ENCODE measurements around the gene RASAL2. TPM values are rescaled to one million over a fixed set of nuclear protein-coding genes. Genes with fewer than 3 reads are reported as not detected.

RASAL2 gene
- total and polyA plus RNA-seq, 2 of the 4 experiments (the other 2 are of a cell fraction), result 13.1 to 20.6 TPM

GRCh38 chr1:178486100-178487069 lies 392.5 kb downstream of the RASAL2 start (continued):
- TF ChIP-seq MAFK (IDR thresholded peaks at IDR 0.05; ENCODE audit: low read depth, low read length), result no peak

- H3K27me3 ChIP-seq (ENCODE audit: control insufficient read depth, insufficient read depth, low read length), result peaks cover 2% of the 10 kb centered on the region; the same call in 1 of the 2 replicates
- H4K20me1 ChIP-seq (ENCODE audit: insufficient read depth, low read length), result no peaks in the 10 kb centered on the region
- no peak overlapping the region for H3K9ac ChIP-seq (ENCODE audit: low read depth, low read length)
- H3K23ac ChIP-seq (ENCODE audit: low read depth, low read length), result no peak overlapping the region
- H3K79me1 ChIP-seq (ENCODE audit: low read depth in 1 of 2, low read length in 2 of 2), result no peaks in the 10 kb centered on the region
- intact Hi-C loops (cut with micrococcal nuclease) (no loop called here), dilution Hi-C loops (cut with HindIII; ENCODE audit: low sequenced_read_pairs, unreplicated experiment) (no loop called here), in situ Hi-C loops (cut with MboI; ENCODE audit: low sequenced_read_pairs) (no loop called here)
- ChIA-PET POLR2A (ENCODE audit: unreplicated experiment) (no interaction called here), CTCF (no interaction called here)
- no peaks in the 10 kb centered on the region for H3K9me3 ChIP-seq (ENCODE audit: control insufficient read depth, insufficient read depth, low read length)
- H3K27ac ChIP-seq (ENCODE audit: insufficient read depth, low read length), result no peak overlapping the region
- no peak for ATAC-seq (ENCODE audit: low read depth)
- no peak for TF ChIP-seq RFX5 (IDR thresholded peaks at IDR 0.05; ENCODE audit: low read depth, low read length)
- no peak for TF ChIP-seq NFE2L2 (IDR thresholded peaks at IDR 0.05; ENCODE audit: low read depth, low read length)
- TF ChIP-seq MAFK (IDR thresholded peaks at IDR 0.05; ENCODE audit: low read depth, low read length), result no peak
- no peak for TF ChIP-seq FOS (IDR thresholded peaks at IDR 0.05; ENCODE audit: low read depth, low read length)
- TF ChIP-seq CHD1 (IDR thresholded peaks at IDR 0.05; ENCODE audit: low read depth, low read length), result no peak
- no peak for TF ChIP-seq RAD21 (IDR thresholded peaks at IDR 0.05; ENCODE audit: low read length)
- H2AK9ac ChIP-seq (replicated peaks; ENCODE audit: low read depth, low read length, poor library complexity), result no peak overlapping the region
- no peak overlapping the region for H3K56ac ChIP-seq (ENCODE audit: extremely low read depth, insufficient read depth, low read length)
- H4K8ac ChIP-seq (ENCODE audit: low read depth in 2 of 2, low read length in 2 of 2), result no peak overlapping the region
- WGBS, 2 experiments (ENCODE audit: extremely low coverage in 2 of 2, insufficient read length in 1 of 2), result 70% methylated on average over 5 of the region's 20 CpGs; no CpG with 5 or more reads in 1 of the 2 experiments
- DNase-seq, result no peak
- H3K4ac ChIP-seq (ENCODE audit: low read depth, low read length), result no peak overlapping the region
- no peak overlapping the region for H3K14ac ChIP-seq (replicated peaks; ENCODE audit: low read depth, low read length)
- no peak overlapping the region for H2BK15ac ChIP-seq (ENCODE audit: low read depth, low read length)
- H2BK120ac ChIP-seq (ENCODE audit: low read depth, low read length), result no peak overlapping the region
- H2BK20ac ChIP-seq (ENCODE audit: low read depth, low read length), result no peak overlapping the region
- H4K91ac ChIP-seq (ENCODE audit: insufficient read depth, low read depth, low read length), result no peak overlapping the region
- no peaks in the 10 kb centered on the region for H3K36me3 ChIP-seq (ENCODE audit: control insufficient read depth, insufficient read depth, low read length)
- no peak overlapping the region for H3K4me3 ChIP-seq (ENCODE audit: insufficient read depth, low read depth, low read length)
- H3K9me1 ChIP-seq (ENCODE audit: insufficient read depth, low read length), result no peaks in the 10 kb centered on the region
- H3K4me2 ChIP-seq (ENCODE audit: low read depth, low read length), result no peak overlapping the region
- no TSS peak for BruUV-seq (replicated peaks)
- no peaks in the 10 kb centered on the region for H3K4me1 ChIP-seq (ENCODE audit: control insufficient read depth, insufficient read depth, low read length)
- no peak overlapping the region for H3K18ac ChIP-seq (ENCODE audit: low read depth, low read length)
- H2AFZ ChIP-seq (replicated peaks; ENCODE audit: low read length, poor library complexity), result peak overlapping the region; percentile 38
- H4K5ac ChIP-seq (ENCODE audit: low read depth, low read length), result no peak overlapping the region
- no peak overlapping the region for H2BK5ac ChIP-seq (ENCODE audit: low read depth, low read length, poor library complexity, severe bottlenecking)
- H2AK5ac ChIP-seq (ENCODE audit: low read depth, low read length), result no peak overlapping the region
Measured at GRCh38 chr1:178487070-178487615, 393.2 kb downstream of the RASAL2 start.
